Measurements from ENCODE around the gene HOOK1.
A peak's percentile ranks its signal among the peaks of the same experiment; 100 is the strongest.

Gene HOOK1

GRCh38 chr1:59814901-59815825, at the start of gene HOOK1:
HOOK1 (plus strand) TSS chr1:59814949; CDS start chr1:59815118, 169 bp downstream.
- peak in 1 of 2 donors; percentile 5 for DNase-seq (ENCODE audit: low read depth in 2 of 2)

GRCh38 chr1:59765011-59765730, 49.6 kb upstream of the HOOK1 start:
- DNase-seq (ENCODE audit: low read depth in 2 of 2) = no peak

GRCh38 chr1:59766227-59766855, 48.4 kb upstream of the HOOK1 start:
- DNase-seq (ENCODE audit: low read depth in 2 of 2) = no peak

GRCh38 chr1:59767119-59767518, 47.6 kb upstream of the HOOK1 start:
- no peak for DNase-seq (ENCODE audit: low read depth in 2 of 2)

GRCh38 chr1:59768792-59769735, 45.7 kb upstream of the HOOK1 start:
- DNase-seq (ENCODE audit: low read depth in 2 of 2) = no peak

GRCh38 chr1:59769736-59770095, 45.0 kb upstream of the HOOK1 start:
- DNase-seq (ENCODE audit: low read depth in 2 of 2) = no peak

- DNase-seq (ENCODE audit: low read depth in 2 of 2) = no peak
These were observed 43.4 kb upstream of the HOOK1 start for GRCh38 chr1:59771361-59771760.

- no peak for DNase-seq (ENCODE audit: low read depth in 2 of 2)
These were observed 39.3 kb upstream of the HOOK1 start for GRCh38 chr1:59775480-59775879.

- no peak for DNase-seq (ENCODE audit: low read depth in 2 of 2)
These were observed 37.5 kb upstream of the HOOK1 start for GRCh38 chr1:59776960-59777852.

GRCh38 chr1:59779949-59780348, 34.8 kb upstream of the HOOK1 start:
- no peak for DNase-seq (ENCODE audit: low read depth in 2 of 2)

- DNase-seq (ENCODE audit: low read depth in 2 of 2) = no peak
These were observed 25.9 kb upstream of the HOOK1 start for GRCh38 chr1:59788825-59789224.

GRCh38 chr1:59798600-59798999, 16.1 kb upstream of the HOOK1 start:
- DNase-seq (ENCODE audit: low read depth in 2 of 2) = no peak

- DNase-seq (ENCODE audit: low read depth in 2 of 2) = no peak
These were observed 11.2 kb upstream of the HOOK1 start for GRCh38 chr1:59803458-59804038.

- DNase-seq (ENCODE audit: low read depth in 2 of 2) = no peak
These were observed 10.4 kb upstream of the HOOK1 start for GRCh38 chr1:59804301-59804700.

GRCh38 chr1:59805554-59805953, 9.2 kb upstream of the HOOK1 start:
- DNase-seq (ENCODE audit: low read depth in 2 of 2) = no peak

- DNase-seq (ENCODE audit: low read depth in 2 of 2) = peak; percentile 84
These were observed 409 bp upstream of the HOOK1 start for GRCh38 chr1:59814180-59814900.

GRCh38 chr1:59815892-59816291, 1.1 kb downstream of the HOOK1 start:
- no peak for DNase-seq (ENCODE audit: low read depth in 2 of 2)

- DNase-seq (ENCODE audit: low read depth in 2 of 2) = no peak
These were observed 1.6 kb downstream of the HOOK1 start for GRCh38 chr1:59816318-59816878.
